ENCODE measurements around the gene TCF20. TPM values are rescaled to one million over a fixed set of nuclear protein-coding genes. Genes with fewer than 3 reads are reported as not detected.
A peak's percentile ranks its signal among the peaks of the same experiment; 100 is the strongest.

Gene TCF20
- total RNA-seq, 1 donor from 2014 or later = 15.2 TPM

GRCh38 chr22:42282252-42282942 lies 11.9 kb upstream of the TCF20 start:
- DNase-seq (ENCODE audit: low spot score) = no peak

- no peak for DNase-seq (ENCODE audit: low spot score)
Measured at GRCh38 chr22:42281706-42282251, 11.3 kb upstream of the TCF20 start.

- DNase-seq (ENCODE audit: low spot score) = no peak
Measured at GRCh38 chr22:42281284-42281683, 10.8 kb upstream of the TCF20 start.

GRCh38 chr22:42280836-42281235 lies 10.4 kb upstream of the TCF20 start:
- no peak for DNase-seq (ENCODE audit: low spot score)

- no peak for DNase-seq (ENCODE audit: low spot score)
Measured at GRCh38 chr22:42280140-42280539, 9.7 kb upstream of the TCF20 start.

- no peak for DNase-seq (ENCODE audit: low spot score)
Measured at GRCh38 chr22:42279425-42280020, 9.1 kb upstream of the TCF20 start.

- DNase-seq (ENCODE audit: low spot score) = peak; percentile 66
Measured at GRCh38 chr22:42277988-42278776, 7.7 kb upstream of the TCF20 start.

- no peak for DNase-seq (ENCODE audit: low spot score)
Measured at GRCh38 chr22:42277232-42277753, 6.8 kb upstream of the TCF20 start.

- DNase-seq (ENCODE audit: low spot score) = no peak
Measured at GRCh38 chr22:42275970-42276369, 5.5 kb upstream of the TCF20 start.

- no peak for DNase-seq (ENCODE audit: low spot score)
Measured at GRCh38 chr22:42275176-42275575, 4.7 kb upstream of the TCF20 start.

- DNase-seq (ENCODE audit: low spot score) = no peak
Measured at GRCh38 chr22:42273855-42274451, 3.5 kb upstream of the TCF20 start.

GRCh38 chr22:42272431-42272999 lies 2.1 kb upstream of the TCF20 start:
- DNase-seq (ENCODE audit: low spot score) = no peak

- no peak for DNase-seq (ENCODE audit: low spot score)
Measured at GRCh38 chr22:42271906-42272305, 1.5 kb upstream of the TCF20 start.

- no peak for DNase-seq (ENCODE audit: low spot score)
Measured at GRCh38 chr22:42271191-42271813, 849 bp upstream of the TCF20 start.

- DNase-seq (ENCODE audit: low spot score) = peak; percentile 28
Measured at GRCh38 chr22:42270176-42270509, 310 bp downstream of the TCF20 start.

- DNase-seq (ENCODE audit: low spot score) = peak; percentile 32
Measured at GRCh38 chr22:42269432-42270175, 849 bp downstream of the TCF20 start.

GRCh38 chr22:42268852-42269410 lies 1.5 kb downstream of the TCF20 start:
- DNase-seq (ENCODE audit: low spot score) = no peak

- DNase-seq (ENCODE audit: low spot score) = no peak
Measured at GRCh38 chr22:42265321-42265720, 5.1 kb downstream of the TCF20 start.

- no peak for DNase-seq (ENCODE audit: low spot score)
Measured at GRCh38 chr22:42263944-42264343, 6.5 kb downstream of the TCF20 start.

GRCh38 chr22:42262964-42263363 lies 7.5 kb downstream of the TCF20 start:
- peak; percentile 25 for DNase-seq (ENCODE audit: low spot score)

Data from umbilical cord (tissue), 2 donors.